Left ventricle myocardium inferior (tissue), 1 donor: ENCODE measurements around the gene SLC25A21. TPM values are rescaled to one million over a fixed set of nuclear protein-coding genes. Genes with fewer than 3 reads are reported as not detected.
"Not testable (repeated sequence)": the region's sequence is repeated elsewhere in the genome, so short reads cannot be mapped to it uniquely, and the experiment has no call there.

Experiments used
- DNase-seq: peaks from one replicate; pipeline ENCODE4 v3.0.0-alpha.2; 2020
- H3K27ac ChIP-seq: fragments of 200-600 bp; replicated peaks from 2 replicates; pipeline ENCODE4 v1.8.0; 2021
- H3K27me3 ChIP-seq: fragments of 200-600 bp; 2 replicates; pipeline ENCODE4 v1.8.0; 2021; ENCODE audit warnings: low read depth
- H3K36me3 ChIP-seq: fragments of 200-600 bp; 2 replicates; pipeline ENCODE4 v1.8.0; 2021
- H3K4me1 ChIP-seq: fragments of 200-600 bp; 2 replicates; pipeline ENCODE4 v1.8.0; 2021
- H3K4me3 ChIP-seq: fragments of 200-600 bp; 2 replicates; pipeline ENCODE4 v1.8.0; 2021; ENCODE audit warnings: mild to moderate bottlenecking, moderate library complexity
- H3K9me3 ChIP-seq: fragments of 200-600 bp; replicated peaks from 2 replicates; pipeline ENCODE4 v1.8.0; 2021
- intact Hi-C: fragments of 100-400 bp; cut with micrococcal nuclease; formaldehyde crosslinking; loops from one replicate; pipeline ENCODE4 v1.11.0; 2022
- total RNA-seq: library from RNA; stranded (reverse); fragmentation: NEBNext Ultra II Directional; extraction: Animal tissue kit (Norgen Biotek cat#: 25700); gene quantifications from one replicate; pipeline ENCODE4 v1.2.1, GENCODE V29; 2021
- TF ChIP-seq, protein P1 (sequence below): fragments of 200-600 bp; IDR thresholded peaks from 2 replicates; pipeline ENCODE4 v1.8.0; 2021; ENCODE audit warnings: antibody characterized with exemption, mild to moderate bottlenecking, borderline replicate concordance
- donor health status: DM: no; HTN: yes; CAD: no; lungs with severe emphysema.

SLC25A21 gene
- total RNA-seq, 1 donor from 2014 or later: 0.77 TPM

DNA sequence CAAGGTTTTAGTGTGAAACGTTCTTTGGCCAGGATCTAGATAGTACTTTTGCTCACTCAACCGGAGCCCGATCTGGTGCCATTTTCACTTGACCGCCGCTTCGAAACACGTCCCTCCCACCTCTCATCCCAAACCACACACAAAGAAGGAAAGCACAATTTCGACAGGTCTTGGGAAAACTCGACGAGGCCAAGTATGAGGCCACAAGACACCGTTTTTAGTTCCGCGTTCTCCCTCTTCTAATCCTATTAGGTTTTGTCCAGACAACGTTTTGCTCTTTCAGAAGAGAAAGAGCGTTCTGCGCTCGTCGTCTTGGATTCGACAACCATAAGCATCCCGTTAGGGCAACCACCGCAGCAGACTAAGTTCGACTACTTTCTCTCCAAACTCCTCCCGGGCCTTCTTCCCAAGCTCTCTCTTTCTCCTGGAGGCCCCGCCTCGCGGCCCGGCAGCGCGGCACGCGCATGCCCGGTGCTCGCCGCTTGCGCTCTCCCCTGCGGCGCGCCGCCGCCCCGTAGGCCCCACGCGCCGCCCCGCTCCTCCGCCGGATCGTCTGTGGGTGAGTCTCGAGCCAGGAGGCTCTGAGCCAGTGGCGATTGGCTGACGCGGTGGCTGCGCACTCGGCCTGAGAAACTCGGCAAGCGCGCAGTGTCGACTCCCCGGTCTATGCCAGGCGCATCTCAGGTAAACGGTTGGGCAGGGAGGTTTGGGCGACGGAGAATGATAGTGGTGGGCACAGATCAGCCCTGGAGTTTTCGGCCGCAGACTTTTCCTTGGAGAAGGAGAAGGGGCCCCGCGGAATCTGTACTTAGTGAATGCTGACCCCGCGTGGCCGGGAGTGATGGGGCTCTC lies 25.2 kb upstream of the SLC25A21 start, which contains the start of gene MIPOL1:
Gene MIPOL1 (plus strand): TSS at position 517 of the 852 bp plus-strand sequence. CDS start 49,952 bp downstream, outside the sequence.
- no peaks in the 10 kb centered on the region for H3K9me3 ChIP-seq
- no peaks in the 10 kb centered on the region for H3K27me3 ChIP-seq
- TF ChIP-seq, protein P1, sequence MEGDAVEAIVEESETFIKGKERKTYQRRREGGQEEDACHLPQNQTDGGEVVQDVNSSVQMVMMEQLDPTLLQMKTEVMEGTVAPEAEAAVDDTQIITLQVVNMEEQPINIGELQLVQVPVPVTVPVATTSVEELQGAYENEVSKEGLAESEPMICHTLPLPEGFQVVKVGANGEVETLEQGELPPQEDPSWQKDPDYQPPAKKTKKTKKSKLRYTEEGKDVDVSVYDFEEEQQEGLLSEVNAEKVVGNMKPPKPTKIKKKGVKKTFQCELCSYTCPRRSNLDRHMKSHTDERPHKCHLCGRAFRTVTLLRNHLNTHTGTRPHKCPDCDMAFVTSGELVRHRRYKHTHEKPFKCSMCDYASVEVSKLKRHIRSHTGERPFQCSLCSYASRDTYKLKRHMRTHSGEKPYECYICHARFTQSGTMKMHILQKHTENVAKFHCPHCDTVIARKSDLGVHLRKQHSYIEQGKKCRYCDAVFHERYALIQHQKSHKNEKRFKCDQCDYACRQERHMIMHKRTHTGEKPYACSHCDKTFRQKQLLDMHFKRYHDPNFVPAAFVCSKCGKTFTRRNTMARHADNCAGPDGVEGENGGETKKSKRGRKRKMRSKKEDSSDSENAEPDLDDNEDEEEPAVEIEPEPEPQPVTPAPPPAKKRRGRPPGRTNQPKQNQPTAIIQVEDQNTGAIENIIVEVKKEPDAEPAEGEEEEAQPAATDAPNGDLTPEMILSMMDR: peak; percentile 47
- H3K4me1 ChIP-seq: peaks cover 14% of the 10 kb centered on the region
- peak within 1 kb of the TSS; percentile 86 for H3K27ac ChIP-seq
- peak; percentile 86 for DNase-seq
- intact Hi-C loops: no loop called here
- H3K36me3 ChIP-seq: no peaks in the 10 kb centered on the region
- peak within 1 kb of the TSS; percentile 68 for H3K4me3 ChIP-seq

GRCh38 chr14:37196604-37197420 lies 24.4 kb upstream of the SLC25A21 start:
- peak overlapping the region; percentile 86 for H3K27ac ChIP-seq
- DNase-seq: no peak
- H3K4me3 ChIP-seq: peak overlapping the region; percentile 68
- peaks cover 14% of the 10 kb centered on the region for H3K4me1 ChIP-seq
- TF ChIP-seq, protein P1: no peak
- no peaks in the 10 kb centered on the region for H3K9me3 ChIP-seq
- H3K27me3 ChIP-seq: no peaks in the 10 kb centered on the region
- intact Hi-C loops: no loop called here
- H3K36me3 ChIP-seq: no peaks in the 10 kb centered on the region

DNA sequence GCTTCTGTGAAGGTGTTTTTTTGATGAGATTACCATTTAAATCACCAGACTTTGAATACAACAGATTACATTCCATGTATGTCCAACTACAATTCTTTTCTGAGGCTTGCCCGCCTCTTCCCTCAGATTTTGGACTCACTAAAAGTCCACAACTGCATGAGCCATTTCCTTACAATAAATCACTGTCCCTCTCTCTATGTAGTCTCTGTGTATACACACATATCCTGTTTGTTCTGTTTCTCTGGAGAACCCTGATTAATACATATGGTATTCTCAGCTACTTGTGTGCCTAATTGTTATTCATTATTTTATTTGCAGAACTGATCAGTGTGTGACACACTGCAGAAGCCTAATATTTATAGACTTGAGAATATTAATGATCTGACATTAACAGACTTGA lies 22.9 kb upstream of the SLC25A21 start:
- no peak for DNase-seq
- intact Hi-C loops: no loop called here
- TF ChIP-seq, protein P1: no peak
- H3K27me3 ChIP-seq: no peaks in the 10 kb centered on the region
- peaks cover 14% of the 10 kb centered on the region for H3K4me1 ChIP-seq
- no peaks in the 10 kb centered on the region for H3K36me3 ChIP-seq
- no peak overlapping the region for H3K27ac ChIP-seq
- H3K9me3 ChIP-seq: no peaks in the 10 kb centered on the region
- H3K4me3 ChIP-seq: no peak overlapping the region

DNA sequence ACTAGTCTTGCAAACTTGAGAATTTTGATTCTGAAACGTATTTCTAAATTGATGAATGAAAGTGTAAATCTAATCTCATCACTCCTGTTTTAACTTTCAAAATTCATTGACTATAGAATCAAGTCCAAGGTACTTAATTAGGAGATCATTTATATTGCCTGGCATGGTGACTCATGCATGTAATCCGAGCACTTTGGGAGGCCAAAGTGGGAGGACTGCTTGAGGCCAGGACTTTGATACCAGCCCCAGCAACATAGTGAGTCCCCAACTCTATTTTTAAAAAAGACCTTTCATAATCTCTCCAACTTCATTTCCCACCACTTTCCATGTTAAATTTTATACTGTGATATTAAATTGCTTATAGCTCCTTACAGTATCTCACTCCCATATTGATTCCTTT lies 22.3 kb upstream of the SLC25A21 start:
- no peaks in the 10 kb centered on the region for H3K36me3 ChIP-seq
- intact Hi-C loops: no loop called here
- peaks cover 14% of the 10 kb centered on the region for H3K4me1 ChIP-seq
- no peak overlapping the region for H3K27ac ChIP-seq
- no peaks in the 10 kb centered on the region for H3K27me3 ChIP-seq
- TF ChIP-seq, protein P1: no peak
- peaks cover 6% of the 10 kb centered on the region for H3K9me3 ChIP-seq
- no peak for DNase-seq
- no peak overlapping the region for H3K4me3 ChIP-seq

GRCh38 chr14:37189733-37190132 lies 17.3 kb upstream of the SLC25A21 start:
- H3K9me3 ChIP-seq, H3K36me3 ChIP-seq, DNase-seq, H3K4me1 ChIP-seq, H3K4me3 ChIP-seq, intact Hi-C loops, H3K27ac ChIP-seq: not testable (repeated sequence)
- H3K27me3 ChIP-seq: peaks cover 21% of the 10 kb centered on the region

DNA sequence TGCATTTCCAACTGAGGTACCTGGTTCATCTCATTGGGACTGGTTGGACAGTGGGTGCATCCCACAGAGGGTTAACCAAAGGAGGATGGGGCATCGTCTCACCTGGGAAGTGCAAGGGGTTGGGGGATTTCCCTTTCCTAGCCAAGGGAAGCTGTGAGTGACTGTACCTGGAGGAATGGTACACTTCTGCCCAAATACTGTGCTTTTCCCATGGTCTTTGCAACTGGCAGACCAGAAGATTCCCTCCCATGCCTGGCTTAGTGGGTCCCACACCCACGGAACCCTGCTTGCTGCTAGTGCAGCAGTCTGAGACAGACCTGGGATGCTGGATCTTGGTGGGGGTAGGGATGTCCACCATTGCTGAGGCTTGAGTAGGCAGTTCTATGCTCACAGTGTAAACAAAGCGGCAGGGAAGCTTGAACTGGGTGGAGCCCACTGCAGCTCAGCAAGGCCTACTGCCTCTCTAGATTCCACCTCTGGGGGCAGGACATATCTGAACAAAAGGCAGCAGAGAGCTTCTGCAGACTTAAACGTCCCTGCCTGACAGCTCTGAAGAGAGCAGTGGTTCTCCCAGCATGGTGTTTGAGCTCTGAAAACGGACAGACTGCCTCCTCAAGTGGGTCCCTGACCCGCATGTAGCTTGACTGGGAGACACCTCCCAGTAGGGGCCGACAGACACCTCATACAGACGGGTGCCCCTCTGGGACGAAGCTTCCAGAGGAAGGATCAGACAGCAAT lies 15.6 kb upstream of the SLC25A21 start:
- peaks cover 27% of the 10 kb centered on the region for H3K27me3 ChIP-seq
- not testable (repeated sequence) for H3K4me1 ChIP-seq, H3K36me3 ChIP-seq

More for the DNA sequence above, 15.6 kb upstream of the SLC25A21 start:
- H3K4me3 ChIP-seq, DNase-seq, intact Hi-C loops, H3K9me3 ChIP-seq, H3K27ac ChIP-seq: not testable (repeated sequence)
